HG03520 (cell line): ENCODE results near the gene TMEM208.
A peak's percentile ranks its signal among the peaks of the same experiment; 100 is the strongest.

Experiments
- ATAC-seq: cut with Tn5 transposase; IDR thresholded peaks from one replicate; pipeline ENCODE4 v1.9.1; 2021; ENCODE audit warnings: mild to moderate bottlenecking, moderate library complexity; ENCODE audit not compliant: unreplicated experiment

TMEM208 gene

GRCh38 chr16:67226804-67227566 is at the start of gene TMEM208:
Gene TMEM208, plus strand, starts transcription at chr16:67227130. Its CDS starts 89 bp downstream, at chr16:67227219.
- ATAC-seq: peak; percentile 86

GRCh38 chr16:67177743-67178699 is 48.9 kb upstream of the TMEM208 start:
- no peak for ATAC-seq

GRCh38 chr16:67179421-67180080 is 47.4 kb upstream of the TMEM208 start:
- no peak for ATAC-seq

- ATAC-seq: no peak
Observed at GRCh38 chr16:67180166-67180565, 46.8 kb upstream of the TMEM208 start.

GRCh38 chr16:67181346-67181745 is 45.6 kb upstream of the TMEM208 start:
- no peak for ATAC-seq

- ATAC-seq: no peak
Observed at GRCh38 chr16:67182288-67182687, 44.6 kb upstream of the TMEM208 start.

GRCh38 chr16:67183284-67183626 is 43.7 kb upstream of the TMEM208 start:
- ATAC-seq: no peak

GRCh38 chr16:67183627-67184452 is 43.1 kb upstream of the TMEM208 start, which contains the start of gene MATCAP1:
Gene MATCAP1, minus strand, starts transcription at chr16:67183963. Its CDS starts 3,353 bp downstream, at chr16:67180610.
- peak; percentile 84 for ATAC-seq

GRCh38 chr16:67184453-67184994 is 42.4 kb upstream of the TMEM208 start:
- no peak for ATAC-seq

- ATAC-seq: no peak
Observed at GRCh38 chr16:67184995-67185650, 41.8 kb upstream of the TMEM208 start.

- no peak for ATAC-seq
Observed at GRCh38 chr16:67185651-67186134, 41.2 kb upstream of the TMEM208 start.

- no peak for ATAC-seq
Observed at GRCh38 chr16:67186550-67186950, 40.4 kb upstream of the TMEM208 start.

GRCh38 chr16:67187175-67187890 is 39.6 kb upstream of the TMEM208 start:
- ATAC-seq: no peak

GRCh38 chr16:67188323-67188722 is 38.6 kb upstream of the TMEM208 start:
- no peak for ATAC-seq

GRCh38 chr16:67188798-67189197 is 38.1 kb upstream of the TMEM208 start:
- ATAC-seq: no peak

- ATAC-seq: no peak
Observed at GRCh38 chr16:67190041-67190440, 36.9 kb upstream of the TMEM208 start, which contains the start of gene EXOC3L1. Gene EXOC3L1, minus strand, starts transcription at chr16:67190136. Its CDS starts 460 bp downstream, at chr16:67189676.

- no peak for ATAC-seq
Observed at GRCh38 chr16:67190448-67191399, 36.2 kb upstream of the TMEM208 start.
